Measurements from ENCODE around the gene MOK. TPM values are rescaled to one million over a fixed set of nuclear protein-coding genes. Genes with fewer than 3 reads are reported as not detected.
"Not testable (repeated sequence)": the region's sequence is repeated elsewhere in the genome, so short reads cannot be mapped to it uniquely, and the experiment has no call there.

The MOK gene
- total RNA-seq, 1 donor from 2014 or later, result 5.2 TPM

GRCh38 chr14:102344084-102344483 is 39.1 kb upstream of the MOK start:
- Histone ChIP-seq H3K9me3 (ENCODE audit: control insufficient read depth in 3 of 3, low read length in 3 of 3) (no peaks in the 10 kb centered on the region), H3K36me3 (ENCODE audit: control insufficient read depth in 3 of 3, insufficient read depth in 3 of 3, low read length in 3 of 3) (peaks cover 53 to 65% (median 59%) of the 10 kb centered on the region in 3 donors), H3K4me1 (ENCODE audit: control insufficient read depth in 3 of 3, insufficient read depth in 3 of 3, low read length in 3 of 3) (no peaks in the 10 kb centered on the region), H3K4me3 (ENCODE audit: low read length in 3 of 3) (no peak overlapping the region), H3K27me3 (ENCODE audit: control insufficient read depth in 3 of 3, insufficient read depth in 3 of 3, low read length in 3 of 3) (no peaks in the 10 kb centered on the region), H3K9ac (ENCODE audit: low read depth in 1 of 3, low read length in 3 of 3) (no peak overlapping the region), H3K27ac (ENCODE audit: low read depth, low read length) (no peak overlapping the region)

- H3K27me3 ChIP-seq (ENCODE audit: control insufficient read depth in 3 of 3, insufficient read depth in 3 of 3, low read length in 3 of 3), result no peaks in the 10 kb centered on the region
- peaks cover 48 to 60% (median 59%) of the 10 kb centered on the region in 3 donors for H3K36me3 ChIP-seq (ENCODE audit: control insufficient read depth in 3 of 3, insufficient read depth in 3 of 3, low read length in 3 of 3)
- H3K9me3 ChIP-seq (ENCODE audit: control insufficient read depth in 3 of 3, low read length in 3 of 3), result no peaks in the 10 kb centered on the region
- H3K9ac ChIP-seq (ENCODE audit: low read depth in 1 of 3, low read length in 3 of 3), result no peak overlapping the region
- H3K4me1 ChIP-seq (ENCODE audit: control insufficient read depth in 3 of 3, insufficient read depth in 3 of 3, low read length in 3 of 3), result no peaks in the 10 kb centered on the region
- no peak overlapping the region for H3K27ac ChIP-seq (ENCODE audit: low read depth, low read length)
- H3K4me3 ChIP-seq (ENCODE audit: low read length in 3 of 3), result no peak overlapping the region
Measured at GRCh38 chr14:102342238-102342637, 37.3 kb upstream of the MOK start.

GRCh38 chr14:102341566-102341965 is 36.6 kb upstream of the MOK start:
- Histone ChIP-seq H3K9ac (ENCODE audit: low read depth in 1 of 3, low read length in 3 of 3) (no peak overlapping the region), H3K9me3 (ENCODE audit: control insufficient read depth in 3 of 3, low read length in 3 of 3) (no peaks in the 10 kb centered on the region), H3K36me3 (ENCODE audit: control insufficient read depth in 3 of 3, insufficient read depth in 3 of 3, low read length in 3 of 3) (peaks cover 45 to 60% (median 54%) of the 10 kb centered on the region in 3 donors), H3K4me1 (ENCODE audit: control insufficient read depth in 3 of 3, insufficient read depth in 3 of 3, low read length in 3 of 3) (no peaks in the 10 kb centered on the region), H3K27me3 (ENCODE audit: control insufficient read depth in 3 of 3, insufficient read depth in 3 of 3, low read length in 3 of 3) (no peaks in the 10 kb centered on the region), H3K4me3 (ENCODE audit: low read length in 3 of 3) (no peak overlapping the region), H3K27ac (ENCODE audit: low read depth, low read length) (no peak overlapping the region)

GRCh38 chr14:102338724-102339123 is 33.8 kb upstream of the MOK start:
- no peak overlapping the region for H3K27ac ChIP-seq (ENCODE audit: low read depth, low read length)
- no peaks in the 10 kb centered on the region for H3K9me3 ChIP-seq (ENCODE audit: control insufficient read depth in 3 of 3, low read length in 3 of 3)
- H3K9ac ChIP-seq (ENCODE audit: low read depth in 1 of 3, low read length in 3 of 3), result no peak overlapping the region
- H3K4me1 ChIP-seq (ENCODE audit: control insufficient read depth in 3 of 3, insufficient read depth in 3 of 3, low read length in 3 of 3), result no peaks in the 10 kb centered on the region
- no peak overlapping the region for H3K4me3 ChIP-seq (ENCODE audit: low read length in 3 of 3)
- peaks cover 35 to 47% (median 45%) of the 10 kb centered on the region in 3 donors for H3K36me3 ChIP-seq (ENCODE audit: control insufficient read depth in 3 of 3, insufficient read depth in 3 of 3, low read length in 3 of 3)
- H3K27me3 ChIP-seq (ENCODE audit: control insufficient read depth in 3 of 3, insufficient read depth in 3 of 3, low read length in 3 of 3), result no peaks in the 10 kb centered on the region

- H3K27me3 ChIP-seq (ENCODE audit: control insufficient read depth in 3 of 3, insufficient read depth in 3 of 3, low read length in 3 of 3), result no peaks in the 10 kb centered on the region
- no peak overlapping the region for H3K4me3 ChIP-seq (ENCODE audit: low read length in 3 of 3)
- no peaks in the 10 kb centered on the region for H3K9me3 ChIP-seq (ENCODE audit: control insufficient read depth in 3 of 3, low read length in 3 of 3)
- peaks cover 32 to 44% (median 38%) of the 10 kb centered on the region in 3 donors for H3K36me3 ChIP-seq (ENCODE audit: control insufficient read depth in 3 of 3, insufficient read depth in 3 of 3, low read length in 3 of 3)
- no peak overlapping the region for H3K27ac ChIP-seq (ENCODE audit: low read depth, low read length)
- no peak overlapping the region for H3K9ac ChIP-seq (ENCODE audit: low read depth in 1 of 3, low read length in 3 of 3)
- H3K4me1 ChIP-seq (ENCODE audit: control insufficient read depth in 3 of 3, insufficient read depth in 3 of 3, low read length in 3 of 3), result no peaks in the 10 kb centered on the region
Measured at GRCh38 chr14:102335163-102335562, 30.2 kb upstream of the MOK start.

- Histone ChIP-seq H3K9ac (ENCODE audit: low read depth in 1 of 3, low read length in 3 of 3) (no peak overlapping the region), H3K27ac (ENCODE audit: low read depth, low read length) (no peak overlapping the region), H3K4me3 (ENCODE audit: low read length in 3 of 3) (no peak overlapping the region), H3K36me3 (ENCODE audit: control insufficient read depth in 3 of 3, insufficient read depth in 3 of 3, low read length in 3 of 3) (peaks cover 30 to 42% (median 37%) of the 10 kb centered on the region in 3 donors), H3K27me3 (ENCODE audit: control insufficient read depth in 3 of 3, insufficient read depth in 3 of 3, low read length in 3 of 3) (no peaks in the 10 kb centered on the region), H3K9me3 (ENCODE audit: control insufficient read depth in 3 of 3, low read length in 3 of 3) (no peaks in the 10 kb centered on the region), H3K4me1 (ENCODE audit: control insufficient read depth in 3 of 3, insufficient read depth in 3 of 3, low read length in 3 of 3) (no peaks in the 10 kb centered on the region)
Measured at GRCh38 chr14:102333795-102334705, 29.1 kb upstream of the MOK start.

- Histone ChIP-seq H3K4me3 (ENCODE audit: low read length in 3 of 3) (no peak overlapping the region), H3K4me1 (ENCODE audit: control insufficient read depth in 3 of 3, insufficient read depth in 3 of 3, low read length in 3 of 3) (no peaks in the 10 kb centered on the region), H3K36me3 (ENCODE audit: control insufficient read depth in 3 of 3, insufficient read depth in 3 of 3, low read length in 3 of 3) (peaks cover 26 to 36% (median 31%) of the 10 kb centered on the region in 3 donors), H3K9me3 (ENCODE audit: control insufficient read depth in 3 of 3, low read length in 3 of 3) (no peaks in the 10 kb centered on the region), H3K27me3 (ENCODE audit: control insufficient read depth in 3 of 3, insufficient read depth in 3 of 3, low read length in 3 of 3) (no peaks in the 10 kb centered on the region), H3K27ac (ENCODE audit: low read depth, low read length) (no peak overlapping the region), H3K9ac (ENCODE audit: low read depth in 1 of 3, low read length in 3 of 3) (no peak overlapping the region)
Measured at GRCh38 chr14:102333390-102333789, 28.4 kb upstream of the MOK start.

- H3K9ac ChIP-seq (ENCODE audit: low read depth in 1 of 3, low read length in 3 of 3), result no peak overlapping the region
- H3K4me3 ChIP-seq (ENCODE audit: low read length in 3 of 3), result no peak overlapping the region
- H3K4me1 ChIP-seq (ENCODE audit: control insufficient read depth in 3 of 3, insufficient read depth in 3 of 3, low read length in 3 of 3), result no peaks in the 10 kb centered on the region
- peaks cover 28 to 36% (median 34%) of the 10 kb centered on the region in 3 donors for H3K36me3 ChIP-seq (ENCODE audit: control insufficient read depth in 3 of 3, insufficient read depth in 3 of 3, low read length in 3 of 3)
- no peaks in the 10 kb centered on the region for H3K27me3 ChIP-seq (ENCODE audit: control insufficient read depth in 3 of 3, insufficient read depth in 3 of 3, low read length in 3 of 3)
- H3K9me3 ChIP-seq (ENCODE audit: control insufficient read depth in 3 of 3, low read length in 3 of 3), result no peaks in the 10 kb centered on the region
- no peak overlapping the region for H3K27ac ChIP-seq (ENCODE audit: low read depth, low read length)
Measured at GRCh38 chr14:102330806-102331205, 25.8 kb upstream of the MOK start.

GRCh38 chr14:102329381-102329780 is 24.4 kb upstream of the MOK start:
- not testable (repeated sequence) for H3K27me3 ChIP-seq (ENCODE audit: control insufficient read depth in 3 of 3, insufficient read depth in 3 of 3, low read length in 3 of 3); H3K9ac ChIP-seq (ENCODE audit: low read depth in 1 of 3, low read length in 3 of 3); H3K4me1 ChIP-seq (ENCODE audit: control insufficient read depth in 3 of 3, insufficient read depth in 3 of 3, low read length in 3 of 3); H3K9me3 ChIP-seq (ENCODE audit: control insufficient read depth in 3 of 3, low read length in 3 of 3); H3K4me3 ChIP-seq (ENCODE audit: low read length in 3 of 3); H3K27ac ChIP-seq (ENCODE audit: low read depth, low read length)
- H3K36me3 ChIP-seq (ENCODE audit: control insufficient read depth in 3 of 3, insufficient read depth in 3 of 3, low read length in 3 of 3), result peaks cover 28 to 32% (median 30%) of the 10 kb centered on the region in 3 donors

- no peak overlapping the region for H3K27ac ChIP-seq (ENCODE audit: low read depth, low read length)
- H3K9me3 ChIP-seq (ENCODE audit: control insufficient read depth in 3 of 3, low read length in 3 of 3), result no peaks in the 10 kb centered on the region
- H3K36me3 ChIP-seq (ENCODE audit: control insufficient read depth in 3 of 3, insufficient read depth in 3 of 3, low read length in 3 of 3), result peaks cover 13 to 24% (median 15%) of the 10 kb centered on the region in 3 donors
Measured at GRCh38 chr14:102326583-102326982, 21.6 kb upstream of the MOK start.

More at GRCh38 chr14:102326583-102326982, 21.6 kb upstream of the MOK start:
- no peaks in the 10 kb centered on the region for H3K27me3 ChIP-seq (ENCODE audit: control insufficient read depth in 3 of 3, insufficient read depth in 3 of 3, low read length in 3 of 3)
- no peak overlapping the region for H3K4me3 ChIP-seq (ENCODE audit: low read length in 3 of 3)
- no peak overlapping the region for H3K9ac ChIP-seq (ENCODE audit: low read depth in 1 of 3, low read length in 3 of 3)
- peaks cover 3 to 6% (median 3%) of the 10 kb centered on the region in 3 donors for H3K4me1 ChIP-seq (ENCODE audit: control insufficient read depth in 3 of 3, insufficient read depth in 3 of 3, low read length in 3 of 3)
